Measurements from ENCODE around the gene POM121L2. TPM values are rescaled to one million over a fixed set of nuclear protein-coding genes. Genes with fewer than 3 reads are reported as not detected.

Gene POM121L2
- not detected for polyA plus RNA-seq (2012; ENCODE audit: insufficient read depth, insufficient read length)

DNA sequence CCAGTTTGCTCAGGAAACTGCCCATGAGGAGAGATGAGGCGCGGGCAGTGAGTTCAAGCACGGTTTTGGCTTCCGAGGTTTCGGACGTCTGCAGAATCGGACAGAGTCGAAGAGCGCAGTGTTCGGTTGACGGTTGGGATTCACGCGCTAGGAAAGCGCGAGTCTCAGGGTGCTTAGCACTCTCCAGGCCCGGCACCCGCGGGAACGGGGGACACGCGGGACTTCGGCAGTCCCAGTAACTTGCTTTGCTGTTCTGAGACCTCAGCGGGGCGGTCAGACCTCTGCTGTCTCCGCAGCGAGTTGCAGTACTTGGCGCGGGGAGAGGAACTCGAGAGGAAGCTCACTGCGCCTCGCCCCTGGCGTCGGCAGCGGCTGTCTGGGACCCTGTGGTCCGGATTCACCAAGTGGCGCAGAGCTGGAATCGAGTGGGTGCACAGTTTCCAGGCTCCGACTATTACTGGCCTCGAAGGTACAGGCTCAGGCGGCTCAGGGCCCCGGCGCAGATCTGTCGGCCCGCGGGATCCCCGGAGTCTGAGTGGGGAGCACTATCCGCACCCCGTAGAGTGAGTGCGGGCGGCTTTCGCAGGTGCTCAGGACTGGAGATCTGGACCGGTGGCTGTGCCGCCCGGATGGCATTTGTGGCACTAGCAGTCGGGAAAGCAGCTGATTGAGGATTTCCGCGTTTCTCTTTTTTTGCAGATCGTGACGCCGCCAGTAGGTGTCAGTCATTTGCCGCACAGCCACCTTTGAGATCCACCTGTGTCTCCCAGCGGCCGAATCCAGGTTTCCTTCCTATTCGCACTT, at the start of gene POM121L2:
POM121L2 (minus strand) TSS at position 128 of the 804 bp plus-strand sequence; CDS start at position 25, 103 bp downstream.
- peak; percentile 56 for DNase-seq (ENCODE audit: low read depth, low spot score)
- H3K4me3 ChIP-seq (ENCODE audit: low read length): peak within 1 kb of the TSS; percentile 48

DNA sequence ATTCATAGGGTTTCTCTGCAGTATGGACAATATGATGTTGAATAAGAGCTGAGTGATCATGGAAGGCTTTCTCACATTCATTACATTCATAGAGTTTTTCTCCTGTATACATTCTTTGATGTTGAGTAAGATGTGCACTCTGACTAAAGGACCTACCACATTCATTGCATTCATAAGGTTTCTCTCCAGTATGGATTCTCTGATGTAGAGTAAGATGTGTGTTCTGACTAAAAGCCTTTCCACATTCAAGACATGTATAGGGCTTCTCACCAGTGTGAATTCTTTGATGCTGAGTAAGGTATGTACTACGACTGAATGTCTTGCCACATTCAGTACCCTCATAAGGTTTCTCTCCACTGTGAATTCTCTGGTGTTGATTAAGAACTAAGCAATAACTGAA, 47.2 kb upstream of the POM121L2 start:
- no peak overlapping the region for H3K4me3 ChIP-seq (ENCODE audit: low read length)
- no peak for DNase-seq (ENCODE audit: low read depth, low spot score)

DNA sequence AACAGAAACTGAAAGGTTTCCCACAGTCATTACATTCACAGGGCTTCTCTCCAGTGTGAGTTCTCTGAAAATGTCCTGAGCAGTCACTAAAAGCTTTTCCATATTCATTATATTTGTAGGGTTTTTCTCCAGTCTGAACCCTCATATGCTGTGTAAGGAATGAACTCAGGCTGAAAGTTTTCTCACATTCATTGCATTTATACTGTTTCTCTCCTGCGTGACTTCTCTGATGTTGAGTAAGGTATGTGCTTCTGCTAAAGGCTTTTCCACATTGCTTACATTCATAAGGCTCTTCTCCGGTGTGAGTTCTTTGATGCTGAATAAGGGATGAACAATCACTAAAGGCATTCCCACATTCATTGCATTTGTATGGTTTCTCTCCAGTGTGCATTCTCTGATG, 46.7 kb upstream of the POM121L2 start:
- no peak overlapping the region for H3K4me3 ChIP-seq (ENCODE audit: low read length)
- DNase-seq (ENCODE audit: low read depth, low spot score): no peak

DNA sequence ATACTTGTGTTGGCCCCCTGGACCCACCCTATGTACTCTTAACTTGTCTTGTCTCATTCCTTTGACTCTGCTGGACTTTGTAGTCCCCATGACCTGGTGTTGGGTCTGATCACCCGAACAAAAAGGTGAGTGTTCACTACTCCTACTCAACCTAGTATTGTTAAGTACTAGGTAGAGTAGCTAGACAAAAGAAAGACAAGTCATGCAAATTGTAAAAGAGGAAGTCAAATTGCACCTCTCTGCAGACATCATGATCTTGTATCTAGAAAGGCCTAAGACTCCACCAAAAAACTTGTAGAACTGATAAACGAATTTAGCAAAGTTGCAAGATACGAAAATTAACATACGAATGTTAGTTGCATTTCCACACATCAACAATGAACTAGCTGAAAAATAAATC, 40.8 kb upstream of the POM121L2 start:
- no peak for DNase-seq (ENCODE audit: low read depth, low spot score)
- H3K4me3 ChIP-seq (ENCODE audit: low read length): no peak overlapping the region

DNA sequence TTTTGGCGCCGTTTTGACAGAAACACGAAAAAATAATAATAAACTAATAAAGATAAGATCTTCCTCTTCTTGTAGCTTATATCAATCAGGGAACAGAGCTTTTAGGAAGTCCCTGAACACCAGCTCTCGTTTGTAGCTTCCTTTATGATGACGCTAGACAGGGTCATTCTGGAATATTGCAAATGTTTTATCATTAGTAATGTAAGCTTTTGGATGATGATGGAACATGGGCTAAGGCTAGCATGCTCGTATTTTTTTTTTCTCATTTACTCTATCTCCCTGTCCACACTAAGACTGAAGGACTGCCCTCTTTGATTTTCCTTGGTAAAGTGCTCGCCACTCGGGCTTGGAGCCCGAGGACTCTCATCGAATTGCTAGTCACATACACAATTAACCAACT, 22.1 kb upstream of the POM121L2 start:
- DNase-seq (ENCODE audit: low read depth, low spot score): no peak
- no peak overlapping the region for H3K4me3 ChIP-seq (ENCODE audit: low read length)

DNA sequence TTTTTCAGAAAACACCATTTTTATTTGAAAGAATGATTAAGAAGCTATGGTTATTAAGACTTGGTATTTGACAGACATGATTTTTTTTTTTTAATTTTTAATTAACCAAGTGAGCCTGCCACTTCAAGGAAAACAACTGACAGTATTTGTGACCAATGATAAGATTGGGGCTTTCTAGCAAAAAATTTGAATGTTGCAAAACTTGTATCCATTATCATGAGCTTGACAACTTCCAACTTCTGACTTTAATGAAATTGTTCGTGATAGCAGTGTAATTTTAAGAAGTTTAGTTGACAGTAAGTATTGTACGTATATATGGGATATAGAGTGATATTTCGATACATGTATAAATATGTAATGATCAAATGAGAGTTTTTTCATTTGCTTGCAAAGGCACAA, 21.6 kb upstream of the POM121L2 start:
- no peak overlapping the region for H3K4me3 ChIP-seq (ENCODE audit: low read length)
- no peak for DNase-seq (ENCODE audit: low read depth, low spot score)

DNA sequence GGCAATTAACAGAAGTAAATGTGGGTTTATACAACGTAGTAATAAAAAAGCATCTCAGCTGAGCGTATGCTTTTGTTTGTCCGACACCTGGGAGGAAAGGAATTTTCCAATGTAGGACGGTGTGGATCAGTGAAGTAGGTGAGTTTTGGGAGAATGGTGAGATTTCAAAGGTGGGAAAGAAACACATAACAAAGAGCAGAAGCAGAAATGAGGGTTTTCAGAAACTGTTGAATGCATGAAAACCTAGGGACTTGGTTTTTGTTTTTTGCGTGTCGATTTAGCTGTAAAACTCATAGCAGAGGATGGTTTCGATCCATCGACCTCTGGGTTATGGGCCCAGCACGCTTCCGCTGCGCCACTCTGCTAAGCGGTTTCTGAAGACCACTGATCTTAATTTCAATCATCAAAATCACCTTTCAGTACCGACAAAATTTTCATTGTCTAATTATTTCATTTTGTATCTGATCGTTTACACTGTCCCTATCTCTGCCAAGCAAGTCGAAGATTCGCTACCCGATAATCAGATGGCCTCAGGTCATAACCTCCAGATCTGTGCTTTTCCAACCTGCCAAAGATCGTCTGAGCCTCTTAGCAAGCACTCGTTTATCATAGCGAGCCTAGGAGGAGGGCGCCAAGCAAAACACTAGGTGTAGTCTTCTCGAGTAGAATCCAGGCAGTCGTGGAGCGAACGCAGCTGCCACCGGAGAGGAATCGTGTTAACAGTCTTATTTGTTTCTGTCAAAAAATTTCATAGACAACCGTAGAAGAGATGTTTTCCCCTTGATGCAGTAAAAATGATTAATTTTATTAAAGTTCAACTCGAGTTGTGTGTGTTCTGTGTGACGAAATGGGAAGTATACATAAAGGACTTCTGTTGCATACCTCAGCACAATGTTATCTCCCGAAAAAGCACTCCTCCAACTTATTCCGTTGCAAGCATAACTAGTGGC, 20.9 kb upstream of the POM121L2 start:
- no peak for DNase-seq (ENCODE audit: low read depth, low spot score)
- H3K4me3 ChIP-seq (ENCODE audit: low read length): no peak overlapping the region

DNA sequence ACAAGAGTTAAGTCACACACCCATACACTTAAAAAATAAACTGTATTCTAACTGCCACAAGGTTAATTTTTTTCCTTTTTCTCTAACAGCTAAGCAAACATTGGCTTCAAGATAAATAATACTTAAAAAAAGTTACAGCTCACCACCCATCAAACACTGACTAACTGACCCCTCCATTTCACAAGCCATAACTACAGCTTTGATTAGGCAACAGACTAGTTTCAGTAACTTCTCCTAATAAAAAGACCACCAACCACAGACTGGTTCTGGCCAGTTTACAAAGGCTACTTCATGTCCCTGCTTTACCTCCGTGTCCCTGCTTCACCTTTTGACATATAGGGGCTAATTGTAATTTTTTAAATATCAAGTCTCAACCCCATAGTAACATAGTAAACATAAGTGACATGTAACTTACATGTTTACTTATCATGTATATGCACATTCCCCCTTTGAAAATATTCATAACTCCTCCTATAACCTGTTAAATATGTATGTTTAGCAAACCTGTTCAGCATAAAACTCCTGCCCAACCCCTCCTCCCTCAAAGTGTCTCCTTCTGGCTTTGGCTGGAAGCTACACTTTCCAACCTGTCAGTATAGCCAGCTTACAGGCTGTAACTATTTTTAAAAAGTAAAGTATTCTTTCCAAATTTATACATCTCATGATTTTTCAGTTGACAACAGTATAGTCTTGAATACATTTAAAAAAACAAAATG, 15.1 kb upstream of the POM121L2 start:
- DNase-seq (ENCODE audit: low read depth, low spot score): no peak
- no peak overlapping the region for H3K4me3 ChIP-seq (ENCODE audit: low read length)

DNA sequence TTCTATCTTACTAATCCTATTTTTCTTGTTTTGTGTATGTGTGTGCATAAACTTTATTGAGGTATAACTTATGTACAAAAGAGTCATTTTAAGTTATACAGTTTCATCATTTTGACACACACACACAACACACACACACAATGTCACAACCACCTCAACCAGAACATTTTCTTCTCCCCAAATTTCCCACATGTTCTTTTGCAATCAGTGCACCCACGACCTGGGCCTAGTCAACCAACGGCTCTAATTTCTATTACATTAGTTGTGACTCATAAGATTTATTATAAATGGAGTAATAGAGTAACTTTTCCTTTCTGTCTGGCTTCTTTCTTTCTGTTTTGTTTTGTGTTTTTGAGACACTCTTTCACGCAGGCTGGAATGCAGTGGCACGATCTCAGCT, 9.8 kb upstream of the POM121L2 start:
- DNase-seq (ENCODE audit: low read depth, low spot score): no peak
- no peak overlapping the region for H3K4me3 ChIP-seq (ENCODE audit: low read length)

DNA sequence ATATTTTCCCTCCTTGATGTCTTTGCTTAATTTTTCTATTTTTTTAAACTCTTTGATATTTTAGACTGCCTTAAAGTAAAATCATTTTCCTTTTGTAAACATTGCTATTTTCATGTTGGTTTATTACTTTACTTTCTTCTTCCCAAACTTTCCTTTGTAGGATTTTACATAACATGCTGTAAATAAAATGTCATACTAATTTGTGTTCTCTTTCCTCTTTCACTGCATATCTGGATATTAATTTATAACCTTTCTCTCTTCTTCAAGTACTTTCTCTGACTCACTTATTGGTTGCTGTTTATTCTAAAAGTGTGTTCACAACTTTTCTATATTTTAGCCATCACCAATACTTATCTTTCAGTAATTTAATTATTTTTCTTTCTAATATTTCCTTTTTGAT, 9.3 kb upstream of the POM121L2 start:
- H3K4me3 ChIP-seq (ENCODE audit: low read length): no peak overlapping the region
- DNase-seq (ENCODE audit: low read depth, low spot score): no peak

DNA sequence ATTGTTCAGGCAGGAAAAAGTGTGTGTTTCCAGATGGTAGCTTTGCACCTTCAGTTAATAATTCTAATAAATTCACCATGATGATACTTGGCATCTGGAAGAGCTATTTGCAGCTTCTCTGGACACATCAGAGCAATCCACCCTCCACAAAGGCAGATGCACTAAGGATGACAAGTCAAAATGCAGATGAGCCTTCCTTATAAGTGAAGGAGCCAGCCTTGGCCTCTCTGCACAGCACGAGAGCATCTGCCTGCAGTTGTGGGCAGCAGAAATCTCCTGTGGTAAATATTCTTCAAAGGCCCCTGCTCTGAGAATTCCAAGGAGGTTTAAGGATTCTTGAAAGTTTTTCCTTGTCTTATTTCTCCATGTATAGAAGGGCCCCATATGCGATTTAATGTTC, 6.9 kb upstream of the POM121L2 start:
- no peak for DNase-seq (ENCODE audit: low read depth, low spot score)
- H3K4me3 ChIP-seq (ENCODE audit: low read length): no peak overlapping the region

DNA sequence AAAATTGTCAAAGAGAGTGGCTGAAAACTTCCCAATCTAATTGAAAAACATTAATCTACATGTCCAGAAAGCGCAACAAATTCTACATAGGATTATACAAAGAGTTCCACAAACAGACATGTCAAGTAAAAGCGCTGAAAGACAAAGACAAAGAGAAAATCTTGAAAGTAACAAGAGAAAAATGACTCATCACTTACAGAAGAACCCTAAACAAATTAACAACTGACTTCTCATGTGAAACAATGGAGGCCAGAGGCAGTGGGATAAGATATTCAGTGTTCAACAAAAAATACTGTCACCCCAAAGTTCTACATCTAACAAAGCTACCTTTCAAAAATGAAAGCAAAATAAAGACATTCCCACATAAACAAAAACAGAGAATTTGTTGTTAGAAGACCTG, 2.0 kb upstream of the POM121L2 start:
- no peak for DNase-seq (ENCODE audit: low read depth, low spot score)
- H3K4me3 ChIP-seq (ENCODE audit: low read length): no peak overlapping the region

DNA sequence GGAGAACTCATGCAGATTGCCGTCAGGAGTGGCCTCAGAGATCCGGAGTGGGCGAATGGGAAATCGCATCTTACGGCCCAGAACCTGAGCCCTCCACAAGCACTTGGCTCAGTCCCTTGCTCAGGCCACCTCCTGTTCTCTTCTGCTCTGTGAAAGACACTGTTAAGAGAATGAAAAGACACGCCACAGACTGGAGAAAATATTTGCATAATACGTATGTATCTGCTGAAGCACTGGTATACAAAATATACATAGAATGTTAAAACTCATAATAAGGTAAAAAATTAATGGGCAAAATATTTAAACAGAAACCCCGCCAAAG, 838 bp upstream of the POM121L2 start:
- no peak for DNase-seq (ENCODE audit: low read depth, low spot score)
- peak overlapping the region; percentile 48 for H3K4me3 ChIP-seq (ENCODE audit: low read length)

DNA sequence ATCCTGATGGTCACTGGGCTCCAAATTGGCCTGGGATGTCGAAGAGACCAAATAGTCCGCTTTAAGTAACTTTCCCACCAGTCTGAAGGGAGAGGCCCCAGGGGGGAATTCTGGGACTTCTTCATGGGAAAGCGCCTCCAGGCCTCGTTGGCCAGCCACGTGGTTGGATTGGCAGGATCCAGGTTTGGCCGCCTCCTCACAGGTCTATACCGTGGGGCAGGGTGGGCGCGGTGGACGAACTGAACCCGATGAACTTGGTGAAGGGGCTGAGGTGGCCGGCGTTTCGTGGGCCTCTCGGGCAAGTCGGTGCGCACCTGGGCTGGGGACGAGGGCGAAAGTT, 297 bp downstream of the POM121L2 start:
- no peak overlapping the region for H3K4me3 ChIP-seq (ENCODE audit: low read length)
- DNase-seq (ENCODE audit: low read depth, low spot score): no peak

DNA sequence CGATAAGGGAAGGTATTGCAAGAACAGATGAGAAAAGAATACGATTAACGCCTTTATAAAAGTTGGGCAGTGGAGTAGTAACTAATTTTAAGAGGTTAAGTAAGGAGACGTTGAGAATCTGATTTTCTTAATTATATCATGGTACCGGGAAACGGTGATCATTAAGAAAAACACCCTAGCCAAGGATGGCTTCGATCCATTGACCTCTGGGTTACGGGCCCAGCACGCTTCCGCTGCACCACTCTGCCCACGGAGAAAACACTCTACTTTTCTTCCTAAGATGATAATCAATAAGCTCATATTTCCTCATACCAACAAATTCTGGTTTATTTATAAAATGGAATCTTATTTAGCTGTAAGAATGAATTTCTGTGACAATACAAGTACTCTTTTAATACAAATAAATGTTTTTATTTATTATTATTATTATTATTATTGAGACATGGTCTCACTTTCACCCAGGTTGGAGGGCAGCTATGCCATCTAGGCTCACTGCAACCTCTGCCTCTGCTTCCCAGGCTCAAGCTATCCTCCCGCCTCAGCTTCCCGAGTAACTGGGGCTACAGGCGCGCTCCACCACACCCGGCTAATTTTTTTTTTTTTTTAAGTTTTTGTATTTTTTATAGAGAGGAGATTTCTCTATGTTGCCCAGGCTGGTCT, 8.3 kb downstream of the POM121L2 start:
- DNase-seq (ENCODE audit: low read depth, low spot score): no peak
- H3K4me3 ChIP-seq (ENCODE audit: low read length): no peak overlapping the region

DNA sequence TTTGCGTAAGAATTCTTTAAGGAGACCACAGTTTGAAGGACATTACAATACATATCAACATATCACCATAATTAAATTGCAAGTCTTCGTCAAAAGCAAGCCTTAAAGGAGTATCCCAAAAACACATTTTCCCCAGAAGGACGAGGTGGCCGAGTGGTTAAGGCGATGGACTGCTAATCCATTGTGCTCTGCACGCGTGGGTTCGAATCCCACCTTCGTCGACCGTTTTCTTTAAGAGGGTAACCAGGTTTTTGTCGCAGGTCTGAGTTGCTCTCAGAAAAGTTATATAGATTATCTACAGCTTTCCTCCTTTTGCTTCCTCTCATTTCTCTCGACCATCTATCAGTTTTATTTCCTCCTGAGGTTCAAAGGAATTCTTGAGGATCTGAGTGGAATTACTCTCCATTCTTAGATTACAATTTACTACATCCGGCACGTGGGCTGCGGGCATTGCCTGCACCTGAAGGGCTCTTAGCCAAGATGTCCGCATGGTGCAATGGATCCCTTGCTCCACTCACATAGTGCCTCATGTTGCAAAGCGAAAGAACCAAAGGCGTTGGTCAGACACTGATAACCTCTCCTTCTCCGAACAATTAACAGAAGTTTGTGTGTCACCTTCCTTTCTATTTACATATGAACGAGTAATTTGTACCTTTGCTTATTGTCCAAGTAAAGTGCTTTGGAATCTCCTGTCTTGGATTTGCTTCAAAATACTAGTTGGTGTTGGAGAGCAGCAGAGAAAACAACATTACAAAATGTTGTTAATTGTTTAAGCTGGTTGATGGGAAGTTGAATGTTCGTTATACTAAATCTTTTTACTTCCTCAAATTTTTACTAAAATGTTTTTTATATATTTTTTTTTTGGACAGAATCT, 14.0 kb downstream of the POM121L2 start:
- no peak for DNase-seq (ENCODE audit: low read depth, low spot score)
- no peak overlapping the region for H3K4me3 ChIP-seq (ENCODE audit: low read length)

DNA sequence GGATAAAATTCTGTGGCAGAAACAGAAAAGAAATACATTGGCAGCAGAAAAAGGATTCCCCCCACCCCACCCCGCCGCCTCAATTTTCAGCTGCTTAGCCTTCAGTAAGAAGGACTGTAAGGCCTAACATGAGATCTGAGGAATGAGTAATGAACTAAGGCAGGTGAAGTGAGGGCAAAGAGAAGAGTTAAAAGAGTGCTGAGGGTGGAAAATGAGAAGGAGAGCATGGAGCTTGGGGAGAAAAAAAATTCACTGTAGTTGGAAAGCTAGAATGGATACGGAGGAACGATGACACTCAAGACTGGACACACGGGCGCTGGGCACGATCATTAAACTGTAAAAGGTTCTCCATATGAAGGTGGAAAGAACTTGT, 14.6 kb downstream of the POM121L2 start:
- no peak overlapping the region for H3K4me3 ChIP-seq (ENCODE audit: low read length)
- no peak for DNase-seq (ENCODE audit: low read depth, low spot score)

DNA sequence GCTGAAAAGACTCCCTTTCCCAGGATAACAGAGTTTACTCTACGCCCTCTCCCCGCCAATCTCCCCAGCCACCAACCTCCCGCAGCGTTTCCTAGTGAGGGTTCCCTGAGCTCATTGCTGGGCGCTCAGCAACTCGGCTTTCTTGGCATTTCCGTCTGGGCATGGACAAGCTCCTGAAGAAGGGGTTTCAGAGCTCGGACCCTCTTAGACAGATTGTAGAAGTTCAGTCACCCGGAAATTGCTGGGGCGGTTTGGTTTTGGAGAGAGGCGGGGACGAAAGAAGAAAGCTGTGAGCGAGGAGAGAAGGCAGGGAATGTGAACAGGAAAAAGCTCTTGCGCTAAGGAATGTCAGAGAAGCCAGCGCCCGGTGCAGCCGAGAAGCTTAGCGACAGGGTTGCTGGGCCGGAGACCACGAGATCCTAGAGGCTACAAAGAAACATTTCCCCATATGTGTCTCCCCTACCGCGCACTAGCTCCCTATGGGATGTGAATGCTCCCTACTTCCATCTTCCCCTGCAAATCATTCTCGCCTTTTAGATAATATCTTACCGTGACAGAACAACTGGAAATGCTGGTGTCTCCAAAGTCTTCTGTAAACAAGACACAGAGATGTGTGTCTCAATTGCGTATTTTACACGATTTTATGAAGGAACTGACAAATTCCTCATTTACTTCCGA, 15.8 kb downstream of the POM121L2 start:
- no peak overlapping the region for H3K4me3 ChIP-seq (ENCODE audit: low read length)
- DNase-seq (ENCODE audit: low read depth, low spot score): no peak

All from Jurkat, Clone E6-1 (cell line).